ENCODE measurements around the gene CLP1.

DNA sequence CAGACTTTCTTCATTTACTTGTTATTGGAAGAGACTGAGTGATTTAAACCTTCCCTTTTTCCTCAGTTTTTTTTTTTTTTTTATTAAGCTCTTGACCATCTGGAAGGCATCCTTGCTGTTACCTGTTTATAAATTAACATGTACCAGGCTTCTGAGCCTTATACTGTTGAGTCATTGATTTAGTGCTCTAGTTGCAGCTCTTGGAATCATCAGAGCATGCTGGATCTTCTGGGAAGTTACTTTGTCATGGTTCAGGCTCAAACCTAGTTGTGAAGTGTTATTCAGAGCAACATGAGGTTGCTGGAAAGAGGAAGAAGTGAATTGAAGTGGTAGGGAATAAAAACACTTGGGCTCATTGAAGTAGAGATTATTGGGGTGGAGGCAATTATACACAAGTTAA, 16.7 kb downstream of the CLP1 start:
- TF ChIP-seq EZH2 (IDR thresholded peaks at IDR 0.05; ENCODE audit: insufficient read depth, poor library complexity, severe bottlenecking) = no peak
- no peak for TF ChIP-seq EZH2phosphoT487 (IDR thresholded peaks at IDR 0.05; ENCODE audit: insufficient read depth, low read depth)
